Measurements from ENCODE around the gene INSRR.

Gene INSRR

GRCh38 chr1:156847591-156848460 lies 11.1 kb downstream of the INSRR start:
- no peak for DNase-seq

- no peak for DNase-seq
Measured at GRCh38 chr1:156846643-156847042, 12.3 kb downstream of the INSRR start.

- no peak for DNase-seq
Measured at GRCh38 chr1:156845953-156846545, 12.9 kb downstream of the INSRR start.

GRCh38 chr1:156845055-156845952 lies 13.6 kb downstream of the INSRR start:
- peak; percentile 65 to 67 for DNase-seq

GRCh38 chr1:156844638-156845037 lies 14.3 kb downstream of the INSRR start:
- DNase-seq: no peak

- DNase-seq: no peak
Measured at GRCh38 chr1:156844102-156844501, 14.8 kb downstream of the INSRR start.

- DNase-seq: no peak
Measured at GRCh38 chr1:156842618-156843300, 16.2 kb downstream of the INSRR start.

GRCh38 chr1:156841295-156841855 lies 17.5 kb downstream of the INSRR start:
- no peak for DNase-seq

GRCh38 chr1:156840898-156841279 lies 18.0 kb downstream of the INSRR start:
- DNase-seq: no peak

- DNase-seq: no peak
Measured at GRCh38 chr1:156840186-156840897, 18.6 kb downstream of the INSRR start.

- DNase-seq: no peak
Measured at GRCh38 chr1:156839426-156840109, 19.3 kb downstream of the INSRR start.

GRCh38 chr1:156838972-156839371 lies 19.9 kb downstream of the INSRR start:
- DNase-seq: peak; percentile 70 to 72

GRCh38 chr1:156836892-156837291 lies 22.0 kb downstream of the INSRR start:
- DNase-seq: no peak

GRCh38 chr1:156836041-156836654 lies 22.8 kb downstream of the INSRR start:
- DNase-seq: peak; percentile 69 to 75

GRCh38 chr1:156834322-156834721 lies 24.6 kb downstream of the INSRR start:
- no peak for DNase-seq

- DNase-seq: no peak
Measured at GRCh38 chr1:156833603-156834002, 25.3 kb downstream of the INSRR start.

GRCh38 chr1:156832434-156832833 lies 26.5 kb downstream of the INSRR start:
- no peak for DNase-seq

GRCh38 chr1:156828400-156829124 lies 30.4 kb downstream of the INSRR start:
- no peak for DNase-seq

- no peak for DNase-seq
Measured at GRCh38 chr1:156826630-156827029, 32.3 kb downstream of the INSRR start.

- DNase-seq: no peak
Measured at GRCh38 chr1:156823210-156823790, 35.6 kb downstream of the INSRR start.
